ENCODE data around the gene CD300LF.

The CD300LF gene

GRCh38 chr17:74732042-74732867 lies 19.5 kb upstream of the CD300LF start:
- TF ChIP-seq CTCF (IDR thresholded peaks at IDR 0.05; ENCODE audit: borderline replicate concordance, control extremely low read depth, extremely low read depth, insufficient read depth, missing control alignments), result no peak
- in situ Hi-C loops (cut with MboI; ENCODE audit: low sequenced_read_pairs, unreplicated experiment), result no loop called here
- no peak for DNase-seq (ENCODE audit: low spot score)

- in situ Hi-C loops (cut with MboI; ENCODE audit: low sequenced_read_pairs, unreplicated experiment), result no loop called here
- DNase-seq (ENCODE audit: low spot score), result no peak
- TF ChIP-seq CTCF (IDR thresholded peaks at IDR 0.05; ENCODE audit: borderline replicate concordance, control extremely low read depth, extremely low read depth, insufficient read depth, missing control alignments), result no peak
These were observed 18.6 kb upstream of the CD300LF start for GRCh38 chr17:74731347-74731605.

- peak; percentile 32 for DNase-seq (ENCODE audit: low spot score)
- in situ Hi-C loops (cut with MboI; ENCODE audit: low sequenced_read_pairs, unreplicated experiment), result no loop called here
- no peak for TF ChIP-seq CTCF (IDR thresholded peaks at IDR 0.05; ENCODE audit: borderline replicate concordance, control extremely low read depth, extremely low read depth, insufficient read depth, missing control alignments)
These were observed 18.0 kb upstream of the CD300LF start for GRCh38 chr17:74730491-74731346.

GRCh38 chr17:74729866-74730265 lies 17.1 kb upstream of the CD300LF start:
- no peak for TF ChIP-seq CTCF (IDR thresholded peaks at IDR 0.05; ENCODE audit: borderline replicate concordance, control extremely low read depth, extremely low read depth, insufficient read depth, missing control alignments)
- in situ Hi-C loops (cut with MboI; ENCODE audit: low sequenced_read_pairs, unreplicated experiment), result no loop called here

GRCh38 chr17:74729368-74729767 lies 16.6 kb upstream of the CD300LF start:
- TF ChIP-seq CTCF (IDR thresholded peaks at IDR 0.05; ENCODE audit: borderline replicate concordance, control extremely low read depth, extremely low read depth, insufficient read depth, missing control alignments), result no peak
- in situ Hi-C loops (cut with MboI; ENCODE audit: low sequenced_read_pairs, unreplicated experiment), result no loop called here
- DNase-seq (ENCODE audit: low spot score), result no peak

More at GRCh38 chr17:74729866-74730265, 17.1 kb upstream of the CD300LF start:
- DNase-seq (ENCODE audit: low spot score), result peak; percentile 8

- no peak for DNase-seq (ENCODE audit: low spot score)
- TF ChIP-seq CTCF (IDR thresholded peaks at IDR 0.05; ENCODE audit: borderline replicate concordance, control extremely low read depth, extremely low read depth, insufficient read depth, missing control alignments), result no peak
- in situ Hi-C loops (cut with MboI; ENCODE audit: low sequenced_read_pairs, unreplicated experiment), result no loop called here
These were observed 16.0 kb upstream of the CD300LF start for GRCh38 chr17:74728702-74729075.
